KMS-11 (cell line): ENCODE measurements around the gene BRINP3.

Experiments used
- H2AFZ ChIP-seq: fragments of 200-600 bp; sonication (generic); 2 replicates; pipeline ENCODE4 v1.6.1; 2016; ENCODE audit warnings: antibody characterized with exemption, mixed run types, low read depth
- H3K27ac ChIP-seq: fragments of 200-600 bp; sonication (generic); 2 replicates; pipeline ENCODE4 v1.6.1; 2016; ENCODE audit warnings: mild to moderate bottlenecking, mixed run types
- H3K27me3 ChIP-seq: fragments of 200-600 bp; sonication (generic); 2 replicates; pipeline ENCODE4 v1.6.1; 2017; ENCODE audit warnings: mild to moderate bottlenecking, low read depth, mixed run types, moderate library complexity; ENCODE audit not compliant: insufficient read depth
- H3K36me3 ChIP-seq: fragments of 200-600 bp; sonication (generic); 2 replicates; pipeline ENCODE4 v1.6.1; 2017; ENCODE audit warnings: mild to moderate bottlenecking, mixed run types; ENCODE audit not compliant: insufficient read depth
- H3K4me1 ChIP-seq: fragments of 200-600 bp; sonication (generic); 2 replicates; pipeline ENCODE4 v1.6.1; 2016; ENCODE audit warnings: mild to moderate bottlenecking, low read depth, mixed run types; ENCODE audit not compliant: poor library complexity, severe bottlenecking
- H3K4me2 ChIP-seq: fragments of 200-600 bp; sonication (generic); 2 replicates; pipeline ENCODE4 v1.7.0; 2016; ENCODE audit warnings: mild to moderate bottlenecking, mixed run types
- H3K4me3 ChIP-seq: fragments of 200-600 bp; sonication (generic); IDR thresholded peaks from 2 replicates; pipeline ENCODE4 v1.6.1; 2017; ENCODE audit warnings: low read depth, low read length, mixed read lengths; ENCODE audit not compliant: insufficient read depth
- H3K79me2 ChIP-seq: fragments of 200-600 bp; sonication (generic); 2 replicates; pipeline ENCODE4 v1.6.1; 2016; ENCODE audit warnings: low read depth, mixed run types; ENCODE audit not compliant: insufficient read depth
- H3K9ac ChIP-seq: fragments of 200-600 bp; sonication (generic); 2 replicates; pipeline ENCODE4 v1.6.1; 2016; ENCODE audit warnings: mild to moderate bottlenecking, mixed run types
- H4K20me1 ChIP-seq: fragments of 200-600 bp; sonication (generic); 2 replicates; pipeline ENCODE4 v1.6.1; 2016; ENCODE audit warnings: mild to moderate bottlenecking, mixed run types; ENCODE audit not compliant: insufficient read depth
- TF ChIP-seq, protein P1 (sequence below): fragments of 200-600 bp; sonication (generic); conservative IDR thresholded peaks from 2 replicates; pipeline ENCODE4 v1.6.1; 2017; ENCODE audit warnings: low read depth, mild to moderate bottlenecking, antibody characterized with exemption, low read length, moderate library complexity, mixed read lengths

Gene BRINP3

DNA sequence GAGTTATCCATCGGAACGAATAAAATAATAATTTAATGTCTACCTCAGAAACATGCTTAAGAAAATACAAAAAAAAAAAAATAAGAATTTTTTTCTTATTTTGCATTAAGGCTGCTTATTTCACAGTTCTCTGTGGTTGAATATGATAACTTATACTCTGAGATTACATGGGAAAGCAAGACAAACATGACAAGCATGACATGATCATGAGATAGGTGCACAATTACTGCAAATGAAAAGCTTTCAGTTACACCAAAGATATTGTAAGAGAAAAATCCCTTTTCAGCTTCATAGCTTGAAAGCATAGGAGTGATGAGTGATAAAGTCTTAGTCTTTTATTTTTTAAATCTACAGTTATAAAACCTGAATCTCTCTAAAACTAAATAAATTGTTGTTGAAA is 154.1 kb downstream of the BRINP3 start:
- TF ChIP-seq, protein P1, sequence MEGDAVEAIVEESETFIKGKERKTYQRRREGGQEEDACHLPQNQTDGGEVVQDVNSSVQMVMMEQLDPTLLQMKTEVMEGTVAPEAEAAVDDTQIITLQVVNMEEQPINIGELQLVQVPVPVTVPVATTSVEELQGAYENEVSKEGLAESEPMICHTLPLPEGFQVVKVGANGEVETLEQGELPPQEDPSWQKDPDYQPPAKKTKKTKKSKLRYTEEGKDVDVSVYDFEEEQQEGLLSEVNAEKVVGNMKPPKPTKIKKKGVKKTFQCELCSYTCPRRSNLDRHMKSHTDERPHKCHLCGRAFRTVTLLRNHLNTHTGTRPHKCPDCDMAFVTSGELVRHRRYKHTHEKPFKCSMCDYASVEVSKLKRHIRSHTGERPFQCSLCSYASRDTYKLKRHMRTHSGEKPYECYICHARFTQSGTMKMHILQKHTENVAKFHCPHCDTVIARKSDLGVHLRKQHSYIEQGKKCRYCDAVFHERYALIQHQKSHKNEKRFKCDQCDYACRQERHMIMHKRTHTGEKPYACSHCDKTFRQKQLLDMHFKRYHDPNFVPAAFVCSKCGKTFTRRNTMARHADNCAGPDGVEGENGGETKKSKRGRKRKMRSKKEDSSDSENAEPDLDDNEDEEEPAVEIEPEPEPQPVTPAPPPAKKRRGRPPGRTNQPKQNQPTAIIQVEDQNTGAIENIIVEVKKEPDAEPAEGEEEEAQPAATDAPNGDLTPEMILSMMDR = no peak
- H3K27me3 ChIP-seq = no peaks in the 10 kb centered on the region
- H3K27ac ChIP-seq = no peak overlapping the region
- no peaks in the 10 kb centered on the region for H4K20me1 ChIP-seq
- H3K4me2 ChIP-seq = no peak overlapping the region
- no peaks in the 10 kb centered on the region for H3K36me3 ChIP-seq
- no peaks in the 10 kb centered on the region for H3K79me2 ChIP-seq
- H3K4me3 ChIP-seq = no peak overlapping the region
- H3K4me1 ChIP-seq = no peaks in the 10 kb centered on the region
- no peak overlapping the region for H2AFZ ChIP-seq
- H3K9ac ChIP-seq = no peak overlapping the region

DNA sequence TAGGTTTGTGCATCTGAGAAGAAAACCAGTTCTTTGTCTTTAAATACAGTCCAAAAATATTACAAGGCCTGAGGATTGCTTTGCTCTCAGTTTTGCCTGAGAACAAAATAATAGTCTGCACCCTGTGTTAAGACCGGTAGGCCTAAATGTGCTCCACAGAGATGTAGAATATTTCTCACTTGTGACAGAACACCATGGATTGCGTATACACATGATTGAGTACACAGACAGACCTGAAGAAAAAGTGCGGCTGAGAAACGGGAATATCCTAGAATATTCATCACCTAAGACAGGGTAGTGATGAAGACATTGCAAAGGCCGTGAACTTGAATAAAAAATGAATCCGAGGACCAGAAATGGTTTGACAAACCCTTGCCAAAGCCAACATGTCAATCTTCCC is 155.4 kb downstream of the BRINP3 start:
- Histone ChIP-seq H3K27ac (no peak overlapping the region), H3K4me3 (no peak overlapping the region), H3K36me3 (no peaks in the 10 kb centered on the region), H3K9ac (no peak overlapping the region), H3K4me2 (no peak overlapping the region), H4K20me1 (no peaks in the 10 kb centered on the region), H3K79me2 (no peaks in the 10 kb centered on the region), H2AFZ (no peak overlapping the region), H3K4me1 (no peaks in the 10 kb centered on the region), H3K27me3 (no peaks in the 10 kb centered on the region)
- TF ChIP-seq, protein P1 = no peak

DNA sequence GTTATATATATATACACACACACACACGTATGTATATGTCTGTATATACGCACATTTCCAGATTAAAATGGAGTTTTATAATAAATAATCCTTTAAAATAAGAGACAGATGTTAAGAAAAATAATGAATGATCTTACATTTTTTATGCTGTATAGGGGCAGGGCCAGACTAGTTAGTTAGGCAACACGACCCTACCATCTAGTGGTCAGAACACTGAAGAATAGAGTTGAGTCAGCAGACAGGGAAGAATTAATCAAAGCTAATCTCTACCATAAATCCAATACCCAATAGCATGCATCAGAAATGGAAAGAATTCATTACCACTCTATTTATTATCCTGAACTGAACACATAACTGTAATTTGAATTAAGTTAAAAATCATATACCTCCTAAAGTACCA is 156.7 kb downstream of the BRINP3 start:
- H4K20me1 ChIP-seq = no peaks in the 10 kb centered on the region
- H3K4me1 ChIP-seq = no peaks in the 10 kb centered on the region
- TF ChIP-seq, protein P1 = no peak

DNA sequence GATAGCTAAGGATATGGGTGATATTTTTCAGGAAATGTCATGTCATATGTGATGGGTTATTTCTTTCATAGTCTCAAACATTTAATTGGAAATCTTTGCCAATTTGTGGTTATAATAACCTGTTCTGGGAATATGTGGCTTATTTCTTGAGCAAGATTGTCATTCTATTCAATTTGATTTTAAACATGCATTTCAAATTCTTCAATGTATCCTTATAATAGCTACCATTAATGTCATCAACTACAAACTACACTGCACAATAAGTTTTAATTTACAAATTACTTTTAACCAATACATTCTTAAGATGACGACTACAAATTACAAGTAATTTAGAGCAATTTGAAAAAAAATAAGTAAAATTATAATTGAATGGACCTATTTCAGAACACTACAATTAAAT is 164.9 kb downstream of the BRINP3 start:
- H3K27me3 ChIP-seq = no peaks in the 10 kb centered on the region
- no peak overlapping the region for H3K4me2 ChIP-seq
- H2AFZ ChIP-seq = no peak overlapping the region
- no peak overlapping the region for H3K4me3 ChIP-seq
- H3K4me1 ChIP-seq = no peaks in the 10 kb centered on the region
- no peaks in the 10 kb centered on the region for H4K20me1 ChIP-seq
- no peak overlapping the region for H3K27ac ChIP-seq
- no peak overlapping the region for H3K9ac ChIP-seq
- no peaks in the 10 kb centered on the region; the same call in 1 of the 2 replicates for H3K36me3 ChIP-seq
- no peaks in the 10 kb centered on the region for H3K79me2 ChIP-seq
- TF ChIP-seq, protein P1 = no peak

More for the DNA sequence above, 156.7 kb downstream of the BRINP3 start:
- H3K36me3 ChIP-seq = no peaks in the 10 kb centered on the region
- no peak overlapping the region for H3K4me2 ChIP-seq
- H3K9ac ChIP-seq = no peak overlapping the region
- no peaks in the 10 kb centered on the region for H3K79me2 ChIP-seq
- no peak overlapping the region for H2AFZ ChIP-seq
- no peak overlapping the region for H3K27ac ChIP-seq
- H3K27me3 ChIP-seq = no peaks in the 10 kb centered on the region
- H3K4me3 ChIP-seq = no peak overlapping the region
